Gastrocnemius medialis (tissue), 4 donors: ENCODE results near the gene HLA-G. TPM values are rescaled to one million over a fixed set of nuclear protein-coding genes. Genes with fewer than 3 reads are reported as not detected.

Source experiments
- ATAC-seq, 2 donors: fragments of 150-250 bp; one replicate each; pipeline ENCODE4 v1.9.1; 2016
- DNase-seq, 2 donors: peaks; one replicate each; pipeline ENCODE4 v3.0.0-alpha.2; 2019
- H3K27ac ChIP-seq, 4 donors: fragments of 200-600 bp; sonication (generic); 1 replicate in 1 of 4; 2 replicates in 3 of 4; pipeline ENCODE4 v1.5.1; 2016 to 2018; ENCODE audit warnings: mild to moderate bottlenecking in 2 of 4, moderate library complexity in 1 of 4
- H3K27me3 ChIP-seq, 3 donors: fragments of 200-600 bp; sonication (generic) in 2 of 3; 1 replicate in 1 of 3; 2 replicates in 2 of 3; pipeline versions ENCODE4 v1.5.1 to v1.6.0; 2016 to 2019; ENCODE audit warnings: mild to moderate bottlenecking in 1 of 3, moderate library complexity in 1 of 3
- H3K36me3 ChIP-seq, 2 donors: fragments of 200-600 bp; sonication (generic) in 1 of 2; one replicate each; pipeline ENCODE4 v1.5.1; 2017 to 2018
- H3K4me1 ChIP-seq, 2 donors: fragments of 200-600 bp; sonication (generic) in 1 of 2; one replicate each; pipeline ENCODE4 v1.5.1; 2016 to 2017; ENCODE audit warnings: mild to moderate bottlenecking in 2 of 2
- H3K4me3 ChIP-seq, 4 donors: fragments of 200-600 bp; sonication (generic) in 3 of 4; 1 replicate in 1 of 4; 2 replicates in 3 of 4; pipeline ENCODE4 v1.5.1; 2016 to 2019; ENCODE audit warnings: mild to moderate bottlenecking in 2 of 4
- H3K9me3 ChIP-seq, 3 donors: fragments of 200-600 bp; sonication (generic) in 2 of 3; 1 replicate in 1 of 3; 2 replicates in 2 of 3; pipeline ENCODE4 v1.5.1; 2016 to 2019
- CTCF ChIP-seq, 5 experiments: fragments of 450-650 bp in 3 of 5; fragments of 200-600 bp in 2 of 5; sonication (generic) in 2 of 5; IDR thresholded peaks in 4 of 5; conservative IDR thresholded peaks in 1 of 5; 1 replicate in 4 of 5; 2 replicates in 1 of 5; pipeline ENCODE4 v1.5.1; 2016 to 2019; ENCODE audit warnings: antibody characterized with exemption in 5 of 5, mild to moderate bottlenecking in 3 of 5, moderate library complexity in 3 of 5
- POLR2A ChIP-seq, 2 donors: fragments of 450-650 bp; IDR thresholded peaks; one replicate each; pipeline ENCODE4 v1.6.1; 2017; ENCODE audit warnings: antibody characterized with exemption in 2 of 2, mild to moderate bottlenecking in 2 of 2, moderate library complexity in 2 of 2
- in situ Hi-C, 4 donors: fragments of 200-750 bp; cut with MboI; loops; one replicate each; pipeline versions ENCODE4 v1.15.0 to v1.8.0; 2017; ENCODE audit warnings: low sequenced_read_pairs in 4 of 4
- intact Hi-C: fragments of 100-400 bp; cut with DNase I; formaldehyde crosslinking; loops from one replicate; pipeline ENCODE4 v1.15.1; 2023; ENCODE audit warnings: low total_unique reads
- total RNA-seq, 4 donors: library from RNA; depleted of rRNA; stranded (reverse); fragments of >200 nt; gene quantifications; one replicate each; pipeline versions ENCODE4 v1.1.0 to v1.2.3, GENCODE V29; 2016

Gene HLA-G
- total RNA-seq, 4 donors from 2014 or later = not detected

GRCh38 chr6:29796026-29796425 lies 31.6 kb upstream of the HLA-G start:
- Histone ChIP-seq H3K4me1 (peaks cover 0 to 9% of the 10 kb centered on the region in 2 donors), H3K36me3 (no peaks in the 10 kb centered on the region), H3K27me3 (peaks cover 31 to 44% (median 32%) of the 10 kb centered on the region in 3 donors), H3K9me3 (no peaks in the 10 kb centered on the region), H3K27ac (no peak overlapping the region), H3K4me3 (no peak overlapping the region)
- ATAC-seq (no peak), DNase-seq (no peak)
- intact Hi-C loops (loop anchor here (5.0 kb wide), 1 partner anchor 161 kb away; no protein-coding TSS in a partner anchor), in situ Hi-C loops (no loop called here)
- TF ChIP-seq POLR2A (IDR thresholded peaks at IDR 0.05) (no peak), CTCF (IDR thresholded peaks at IDR 0.05 in 4 of 5, conservative IDR thresholded peaks at IDR 0.05 in 1 of 5) (no peak)

GRCh38 chr6:29797135-29797534 lies 30.5 kb upstream of the HLA-G start:
- Histone ChIP-seq H3K9me3 (no peaks in the 10 kb centered on the region), H3K27ac (no peak overlapping the region), H3K4me3 (no peak overlapping the region), H3K36me3 (no peaks in the 10 kb centered on the region), H3K27me3 (peaks cover 24 to 40% (median 28%) of the 10 kb centered on the region in 3 donors), H3K4me1 (peaks cover 0 to 6% of the 10 kb centered on the region in 2 donors)
- intact Hi-C loops (loop anchor here (5.0 kb wide), 1 partner anchor 160 kb away; no protein-coding TSS in a partner anchor), in situ Hi-C loops (no loop called here)
- DNase-seq (no peak), ATAC-seq (no peak)
- TF ChIP-seq CTCF (IDR thresholded peaks at IDR 0.05 in 4 of 5, conservative IDR thresholded peaks at IDR 0.05 in 1 of 5) = no peak
- TF ChIP-seq POLR2A (IDR thresholded peaks at IDR 0.05) = no peak

- no peaks in the 10 kb centered on the region for H3K36me3 ChIP-seq
- no peak for ATAC-seq
- DNase-seq = no peak
- no peak overlapping the region for H3K27ac ChIP-seq
- H3K27me3 ChIP-seq = peaks cover 15 to 33% (median 19%) of the 10 kb centered on the region in 3 donors
- no peak for TF ChIP-seq CTCF (IDR thresholded peaks at IDR 0.05 in 4 of 5, conservative IDR thresholded peaks at IDR 0.05 in 1 of 5)
- no peak for TF ChIP-seq POLR2A (IDR thresholded peaks at IDR 0.05)
- no peaks in the 10 kb centered on the region for H3K9me3 ChIP-seq
- in situ Hi-C loops = no loop called here
- no peaks in the 10 kb centered on the region for H3K4me1 ChIP-seq
- H3K4me3 ChIP-seq = no peak overlapping the region
- intact Hi-C loops = loop anchor here (5.0 kb wide), 1 partner anchor 159 kb away; no protein-coding TSS in a partner anchor
These were observed 29.7 kb upstream of the HLA-G start for GRCh38 chr6:29797966-29798365.

- Histone ChIP-seq H3K36me3 (no peaks in the 10 kb centered on the region), H3K9me3 (no peaks in the 10 kb centered on the region), H3K4me1 (no peaks in the 10 kb centered on the region), H3K27me3 (peaks cover 0 to 13% (median 0%) of the 10 kb centered on the region in 3 donors), H3K27ac (no peak overlapping the region), H3K4me3 (no peak overlapping the region)
- intact Hi-C loops (no loop called here), in situ Hi-C loops (no loop called here)
- ATAC-seq (no peak), DNase-seq (no peak)
- no peak for TF ChIP-seq POLR2A (IDR thresholded peaks at IDR 0.05)
- TF ChIP-seq CTCF (IDR thresholded peaks at IDR 0.05 in 4 of 5, conservative IDR thresholded peaks at IDR 0.05 in 1 of 5) = no peak
These were observed 27.4 kb upstream of the HLA-G start for GRCh38 chr6:29800254-29800653.

- no peak for ATAC-seq
- no peaks in the 10 kb centered on the region for H3K9me3 ChIP-seq
- H3K27ac ChIP-seq = no peak overlapping the region
- no peak for TF ChIP-seq CTCF (IDR thresholded peaks at IDR 0.05 in 4 of 5, conservative IDR thresholded peaks at IDR 0.05 in 1 of 5)
- TF ChIP-seq POLR2A (IDR thresholded peaks at IDR 0.05) = no peak
- no peaks in the 10 kb centered on the region for H3K36me3 ChIP-seq
- no peak overlapping the region for H3K4me3 ChIP-seq
- intact Hi-C loops = no loop called here
- in situ Hi-C loops = no loop called here
- no peak for DNase-seq
- no peaks in the 10 kb centered on the region for H3K27me3 ChIP-seq
- no peaks in the 10 kb centered on the region for H3K4me1 ChIP-seq
These were observed 21.2 kb upstream of the HLA-G start for GRCh38 chr6:29806387-29806786.
